Endothelial cell of umbilical vein (primary cell): ENCODE data around the gene LRRK1. TPM values are rescaled to one million over a fixed set of nuclear protein-coding genes. Genes with fewer than 3 reads are reported as not detected.

ENCODE experiments used
- BruUV-seq: library from RNA; stranded (reverse); fragments of 400-500 nt; replicated peaks from 2 replicates; lab custom pipeline; 2021; lab: Mats Ljungman, UMichigan
- CTCF ChIA-PET: fragments of 300-600, 350-600 bp; sonication (Branson Sonifier 250); formaldehyde crosslinking; loops from one replicate; lab custom pipeline; 2021; ENCODE audit warnings: antibody characterized with exemption, inconsistent platforms; lab: Charles Lee
- POLR2A ChIA-PET: fragments of 300-600, 350-600 bp; sonication (Branson Sonifier 250); formaldehyde crosslinking; loops from one replicate; lab custom pipeline; 2021; ENCODE audit warnings: antibody characterized with exemption, inconsistent platforms; lab: Charles Lee
- DNase-seq: peaks from one replicate; pipeline ENCODE4 v3.0.0-alpha.2; 2011; ENCODE audit warnings: low read depth, low spot score
- FAIRE-seq: peaks from 2 replicates; lab custom pipeline; 2011; peaks lifted over from hg19 to GRCh38; lab: Jason Lieb, UNC
- H2AFZ ChIP-seq: 2 replicates; pipeline ENCODE4 v1.6.0; 2012; ENCODE audit warnings: low read depth, low read length, control low read depth, inconsistent platforms
- H3K27ac ChIP-seq: 2 replicates; pipeline ENCODE4 v1.5.1; 2011; ENCODE audit warnings: low read depth, mild to moderate bottlenecking, control low read depth, low read length, moderate library complexity; ENCODE audit not compliant: insufficient read depth
- H3K27me3 ChIP-seq, 2 experiments: 2 replicates each; pipeline versions ENCODE4 v1.6.0 to v1.6.1; 2011; ENCODE audit warnings: low read length in 2 of 2, mixed read lengths in 1 of 2; ENCODE audit not compliant: control insufficient read depth in 2 of 2, insufficient read depth in 2 of 2
- H3K36me3 ChIP-seq, 2 experiments: 2 replicates in 1 of 2; 3 replicates in 1 of 2; pipeline ENCODE4 v1.5.1; 2011; ENCODE audit warnings: low read length in 2 of 2, mild to moderate bottlenecking in 1 of 2, moderate library complexity in 1 of 2; ENCODE audit not compliant: control insufficient read depth in 2 of 2, insufficient read depth in 2 of 2; ENCODE audit errors: extremely low read depth in 1 of 2
- H3K4me1 ChIP-seq: 3 replicates; pipeline ENCODE4 v1.5.1; 2011; ENCODE audit warnings: mild to moderate bottlenecking, low read length; ENCODE audit not compliant: control insufficient read depth, insufficient read depth; ENCODE audit errors: extremely low read depth
- H3K4me2 ChIP-seq: 2 replicates; pipeline ENCODE4 v1.6.1; 2011; ENCODE audit warnings: low read length, control low read depth, mixed read lengths; ENCODE audit not compliant: insufficient read depth
- H3K4me3 ChIP-seq, 3 experiments: fragments of 200-600 bp in 1 of 3; sonication (generic), shearing (Covaris generic) in 1 of 3; replicated peaks in 1 of 3; 2 replicates each; pipeline ENCODE4 v1.5.1; 2011 to 2016; ENCODE audit warnings: control low read depth in 3 of 3, low read length in 3 of 3, mild to moderate bottlenecking in 2 of 3, inconsistent platforms in 1 of 3, low read depth in 1 of 3, moderate library complexity in 1 of 3; ENCODE audit not compliant: insufficient read depth in 1 of 3
- H3K79me2 ChIP-seq: 2 replicates; pipeline ENCODE4 v1.6.0; 2012; ENCODE audit warnings: low read length, inconsistent platforms; ENCODE audit not compliant: control insufficient read depth, insufficient read depth
- H3K9ac ChIP-seq: replicated peaks from 2 replicates; pipeline ENCODE3; 2011; ENCODE audit warnings: low read length, control low read depth; ENCODE audit not compliant: insufficient read depth; ENCODE audit errors: extremely low read depth
- H3K9me1 ChIP-seq: replicated peaks from 3 replicates; pipeline ENCODE4 v1.6.0; 2011; ENCODE audit warnings: mild to moderate bottlenecking, low read length; ENCODE audit not compliant: control insufficient read depth, insufficient read depth; ENCODE audit errors: extremely low read depth
- H3K9me3 ChIP-seq: replicated peaks from 2 replicates; pipeline ENCODE4 v1.5.1; 2012; ENCODE audit warnings: low read length, inconsistent platforms; ENCODE audit not compliant: control insufficient read depth, insufficient read depth
- H4K20me1 ChIP-seq: replicated peaks from 2 replicates; pipeline ENCODE3; 2011; ENCODE audit warnings: mild to moderate bottlenecking, low read length; ENCODE audit not compliant: control insufficient read depth, insufficient read depth; ENCODE audit errors: extremely low read depth
- EZH2 ChIP-seq: IDR thresholded peaks from 2 replicates; pipeline ENCODE4 v1.6.1; 2012; ENCODE audit warnings: borderline replicate concordance, low read depth, mild to moderate bottlenecking, moderate library complexity, low read length, inconsistent platforms; ENCODE audit not compliant: severe bottlenecking
- FOS ChIP-seq: IDR thresholded peaks from 2 replicates; pipeline ENCODE4 v1.6.1; 2011; ENCODE audit warnings: mild to moderate bottlenecking, low read length, moderate library complexity, borderline replicate concordance; ENCODE audit not compliant: insufficient read depth
- GATA2 ChIP-seq: IDR thresholded peaks from 2 replicates; pipeline ENCODE4 v1.7.0; 2011; ENCODE audit warnings: low read depth, mild to moderate bottlenecking, moderate library complexity, mixed read lengths, low read length; ENCODE audit not compliant: insufficient read length, insufficient read depth
- JUN ChIP-seq: IDR thresholded peaks from 2 replicates; pipeline ENCODE4 v1.6.1; 2011; ENCODE audit warnings: borderline replicate concordance, low read depth; ENCODE audit not compliant: insufficient read length, insufficient read depth
- MYC ChIP-seq: IDR thresholded peaks from one replicate; pipeline ENCODE4 v1.6.1; 2011; ENCODE audit warnings: mild to moderate bottlenecking, low read depth, low read length
- POLR2AphosphoS5 ChIP-seq: IDR thresholded peaks from 2 replicates; pipeline ENCODE4 v1.6.1; 2012; ENCODE audit warnings: low read depth, mild to moderate bottlenecking, control low read depth, low read length, moderate library complexity; ENCODE audit not compliant: insufficient read depth
- dilution Hi-C: fragments of 300-500 bp; cut with MboI; formaldehyde crosslinking; loops from one replicate; pipeline ENCODE4 v1.15.0; 2019; ENCODE audit warnings: low sequenced_read_pairs; ENCODE audit not compliant: extremely low pct_ligation_motif_present
- intact Hi-C: fragments of 100-400 bp; cut with micrococcal nuclease; formaldehyde crosslinking; loops from one replicate; pipeline ENCODE4 v1.10.0; 2022
- polyA plus RNA-seq, 4 experiments: library from polyadenylated mRNA; depleted of rRNA in 3 of 4; stranded (reverse) in 3 of 4; unstranded in 1 of 4; fragments of >200 nt; gene quantifications; 2 replicates each; pipeline versions ENCODE4 v1.2.1 to v1.2.3, GENCODE V29; 2011 to 2012; ENCODE audit warnings: missing spikeins in 1 of 4
- total RNA-seq: library from RNA; stranded (reverse); gene quantifications from 2 replicates; pipeline ENCODE4 v1.2.3, GENCODE V29; 2021

LRRK1 gene
- total and polyA plus RNA-seq, 2 donors (not counting 3 experiments of a cell fraction or from before 2014, with no cell fraction given) = 11.0 to 22.1 TPM

GRCh38 chr15:101020945-101021344, 101.8 kb downstream of the LRRK1 start:
- CTCF ChIA-PET = interaction anchor here (0.8 to 6.1 kb wide), 6 partner anchors 12 to 237 kb away, joined by 3 to 34 read pairs (median 5); partner anchors contain the start of genes CHSY1 and LRRK1
- no peak for FAIRE-seq
- no peak for TF ChIP-seq GATA2
- TF ChIP-seq JUN = no peak
- no peak for TF ChIP-seq FOS
- TF ChIP-seq POLR2AphosphoS5 = no peak
- TF ChIP-seq EZH2 = no peak

GRCh38 chr15:101022306-101022705, 103.1 kb downstream of the LRRK1 start:
- ChIA-PET POLR2A (no interaction called here), CTCF (interaction anchor here (0.9 to 6.1 kb wide), 4 partner anchors 10 to 236 kb away, joined by 3 to 34 read pairs (median 4); no protein-coding TSS in a partner anchor)
- Histone ChIP-seq H3K27ac (no peak overlapping the region), H2AFZ (no peak overlapping the region), H3K9ac (no peak overlapping the region), H3K27me3 (no peaks in the 10 kb centered on the region), H3K4me2 (no peak overlapping the region), H3K9me3 (no peaks in the 10 kb centered on the region), H3K4me1 (no peaks in the 10 kb centered on the region), H3K79me2 (no peaks in the 10 kb centered on the region), H4K20me1 (no peaks in the 10 kb centered on the region), H3K36me3 (peaks cover 0 to 11% of the 10 kb centered on the region in 2 experiments), H3K4me3 (no peak overlapping the region), H3K9me1 (no peaks in the 10 kb centered on the region)
- intact Hi-C loops (no loop called here), dilution Hi-C loops (no loop called here)
- TF ChIP-seq POLR2AphosphoS5 (no peak), MYC (no peak)
- no TSS peak for BruUV-seq
- FAIRE-seq (no peak), DNase-seq (no peak)

More at GRCh38 chr15:101020945-101021344, 101.8 kb downstream of the LRRK1 start:
- H3K27ac ChIP-seq = no peak overlapping the region
- no peak overlapping the region for H3K9ac ChIP-seq
- no peaks in the 10 kb centered on the region for H3K79me2 ChIP-seq
- H4K20me1 ChIP-seq = no peaks in the 10 kb centered on the region
- no peak overlapping the region for H3K4me3 ChIP-seq
- H3K27me3 ChIP-seq = no peaks in the 10 kb centered on the region
- POLR2A ChIA-PET = no interaction called here
- H3K36me3 ChIP-seq = peaks cover 0 to 14% of the 10 kb centered on the region in 2 experiments
- no peak overlapping the region for H2AFZ ChIP-seq
- no peaks in the 10 kb centered on the region for H3K4me1 ChIP-seq
- no peaks in the 10 kb centered on the region for H3K9me1 ChIP-seq
- BruUV-seq = no TSS peak
- no peak overlapping the region for H3K4me2 ChIP-seq
- dilution Hi-C loops = no loop called here
- no peaks in the 10 kb centered on the region for H3K9me3 ChIP-seq
- intact Hi-C loops = no loop called here
- DNase-seq = no peak
